GM23338 (cell line): ENCODE data around the gene SCG3. TPM values are rescaled to one million over a fixed set of nuclear protein-coding genes. Genes with fewer than 3 reads are reported as not detected.

Experiments used
- ATAC-seq: fragments of 200-7000 bp; cut with Tn5 transposase; 3 replicates; pipeline ENCODE4 v1.9.1; 2020
- DNase-seq: peaks from one replicate; pipeline ENCODE4 v3.0.0-alpha.2; 2015; ENCODE audit warnings: low spot score
- H2AFZ ChIP-seq: fragments of 200-600 bp; sonication (generic); 2 replicates; pipeline ENCODE4 v1.8.0; 2016; ENCODE audit warnings: antibody characterized with exemption, mild to moderate bottlenecking, moderate library complexity
- H3F3A ChIP-seq: fragments of 200-600 bp; sonication (generic); replicated peaks from 2 replicates; pipeline ENCODE4 v1.8.0; 2017; ENCODE audit warnings: antibody characterized with exemption, mixed run types, low read depth
- H3K27ac ChIP-seq: fragments of 200-600 bp; sonication (generic); 2 replicates; pipeline ENCODE4 v1.6.1; 2016; ENCODE audit warnings: low read depth
- H3K27me3 ChIP-seq: fragments of 200-600 bp; sonication (generic); 2 replicates; pipeline ENCODE4 v1.8.0; 2016; ENCODE audit warnings: mild to moderate bottlenecking, mixed run types, moderate library complexity; ENCODE audit not compliant: insufficient read depth
- H3K36me3 ChIP-seq: fragments of 200-600 bp; sonication (generic); 2 replicates; pipeline ENCODE4 v1.8.0; 2016; ENCODE audit warnings: mild to moderate bottlenecking; ENCODE audit not compliant: insufficient read depth
- H3K4me1 ChIP-seq: fragments of 200-600 bp; sonication (generic); 2 replicates; pipeline ENCODE4 v1.8.0; 2016; ENCODE audit warnings: mild to moderate bottlenecking, moderate library complexity; ENCODE audit not compliant: insufficient read depth
- H3K4me2 ChIP-seq: fragments of 200-600 bp; sonication (generic); 2 replicates; pipeline ENCODE4 v1.7.1; 2017; ENCODE audit warnings: mixed run types
- H3K4me3 ChIP-seq: fragments of 200-600 bp; sonication (generic); 2 replicates; pipeline ENCODE4 v1.6.1; 2016; ENCODE audit warnings: mixed run types
- H3K79me2 ChIP-seq: fragments of 200-600 bp; sonication (generic); replicated peaks from 2 replicates; pipeline ENCODE4 v1.8.0; 2017; ENCODE audit warnings: mild to moderate bottlenecking; ENCODE audit not compliant: insufficient read depth
- H3K9me2 ChIP-seq: fragments of 200-600 bp; sonication (generic); 2 replicates; pipeline ENCODE4 v1.8.0; 2017; ENCODE audit not compliant: insufficient read depth
- H4K20me1 ChIP-seq: fragments of 200-600 bp; sonication (generic); replicated peaks from 2 replicates; pipeline ENCODE4 v1.8.0; 2017; ENCODE audit warnings: mild to moderate bottlenecking; ENCODE audit not compliant: insufficient read depth
- H3K27ac Mint-ChIP-seq: 2 replicates; pipeline ENCODE4 v1.8.0; 2020; ENCODE audit warnings: inconsistent platforms, mild to moderate bottlenecking, moderate library complexity, mixed read lengths
- H3K27me3 Mint-ChIP-seq: 3 replicates; pipeline ENCODE4 v1.8.0; 2022; ENCODE audit warnings: low read depth, mild to moderate bottlenecking, moderate library complexity, mixed read lengths, inconsistent platforms; ENCODE audit not compliant: insufficient read depth, poor library complexity
- H3K36me3 Mint-ChIP-seq: 3 replicates; pipeline ENCODE4 v1.8.0; 2021; ENCODE audit warnings: low read depth, mild to moderate bottlenecking, inconsistent platforms, moderate library complexity, mixed read lengths
- H3K4me1 Mint-ChIP-seq: 3 replicates; pipeline ENCODE4 v1.8.0; 2020; ENCODE audit warnings: mild to moderate bottlenecking, inconsistent platforms, mixed read lengths
- H3K4me3 Mint-ChIP-seq: 3 replicates; pipeline ENCODE4 v1.8.0; 2021; ENCODE audit warnings: moderate library complexity, mild to moderate bottlenecking, inconsistent platforms, mixed read lengths
- H3K9me3 Mint-ChIP-seq: 3 replicates; pipeline ENCODE4 v1.8.0; 2020; ENCODE audit warnings: moderate library complexity, mild to moderate bottlenecking, inconsistent platforms, mixed read lengths
- CREB1 ChIP-seq: fragments of 250-450 bp; sonication (Bioruptor Pico); IDR thresholded peaks from 2 replicates; pipeline ENCODE4 v1.5.0; 2020; ENCODE audit warnings: low read depth, mild to moderate bottlenecking, moderate library complexity
- ETS1 ChIP-seq: IDR thresholded peaks from 2 replicates; pipeline ENCODE4 v1.6.1; 2016; ENCODE audit warnings: antibody characterized with exemption
- EZH2 ChIP-seq: fragments of 200-600 bp; sonication (generic); IDR thresholded peaks from one replicate; pipeline ENCODE4 v1.8.0; 2017; ENCODE audit warnings: antibody characterized with exemption, mild to moderate bottlenecking, low read depth; ENCODE audit not compliant: unreplicated experiment
- EZH2phosphoT487 ChIP-seq: fragments of 200-600 bp; sonication (generic); IDR thresholded peaks from one replicate; pipeline ENCODE4 v1.8.1; 2018; ENCODE audit warnings: antibody characterized with exemption; ENCODE audit not compliant: unreplicated experiment
- JUNB ChIP-seq: IDR thresholded peaks from one replicate; pipeline ENCODE4 v1.6.1; 2016; ENCODE audit warnings: antibody characterized with exemption; ENCODE audit not compliant: unreplicated experiment
- NANOG ChIP-seq: IDR thresholded peaks from 2 replicates; pipeline ENCODE4 v1.6.1; 2016; ENCODE audit warnings: antibody characterized with exemption, borderline replicate concordance
- POLR2AphosphoS5 ChIP-seq: IDR thresholded peaks from 2 replicates; pipeline ENCODE4 v1.6.1; 2016; ENCODE audit warnings: antibody characterized with exemption, low read depth
- REST ChIP-seq: IDR thresholded peaks from one replicate; pipeline ENCODE4 v1.6.1; 2018; ENCODE audit warnings: antibody characterized with exemption; ENCODE audit not compliant: unreplicated experiment
- STAT1 ChIP-seq: IDR thresholded peaks from one replicate; pipeline ENCODE4 v1.6.1; 2016; ENCODE audit warnings: antibody characterized with exemption; ENCODE audit not compliant: unreplicated experiment
- ZNF331 ChIP-seq: fragments of 250-450 bp; sonication (Bioruptor Pico); IDR thresholded peaks from 2 replicates; pipeline ENCODE4 v1.5.0; 2020; ENCODE audit warnings: low read depth, mild to moderate bottlenecking, moderate library complexity
- ZNF462 ChIP-seq: fragments of 250-450 bp; sonication (Bioruptor Pico); IDR thresholded peaks from 2 replicates; pipeline ENCODE4 v1.5.0; 2020; ENCODE audit warnings: mild to moderate bottlenecking, moderate library complexity
- polyA plus RNA-seq: library from polyadenylated mRNA; unstranded; fragments of >200 nt; fragmentation: Nextera tagmentation; extraction: Ambion mirVana; gene quantifications from 2 replicates; pipeline ENCODE4 v1.2.1, GENCODE V29; 2016
- total RNA-seq: library from RNA; depleted of rRNA; stranded (reverse); fragments of >200 nt; shearing (Covaris generic); gene quantifications from 2 replicates; pipeline ENCODE4 v1.2.3, GENCODE V29; 2014
- TF ChIP-seq, protein P1 (sequence below), 2 experiments: fragments of 200-600 bp in 1 of 2; sonication (generic) in 1 of 2; conservative IDR thresholded peaks; 2 replicates each; pipeline versions ENCODE4 v1.5.1 to v1.6.1; 2016 to 2017; ENCODE audit warnings: antibody characterized with exemption in 2 of 2, low read depth in 2 of 2, mild to moderate bottlenecking in 2 of 2, moderate library complexity in 1 of 2

Gene SCG3
- total and polyA plus RNA-seq, 2 experiments from 2014 or later = 44.2 to 99.5 TPM

DNA sequence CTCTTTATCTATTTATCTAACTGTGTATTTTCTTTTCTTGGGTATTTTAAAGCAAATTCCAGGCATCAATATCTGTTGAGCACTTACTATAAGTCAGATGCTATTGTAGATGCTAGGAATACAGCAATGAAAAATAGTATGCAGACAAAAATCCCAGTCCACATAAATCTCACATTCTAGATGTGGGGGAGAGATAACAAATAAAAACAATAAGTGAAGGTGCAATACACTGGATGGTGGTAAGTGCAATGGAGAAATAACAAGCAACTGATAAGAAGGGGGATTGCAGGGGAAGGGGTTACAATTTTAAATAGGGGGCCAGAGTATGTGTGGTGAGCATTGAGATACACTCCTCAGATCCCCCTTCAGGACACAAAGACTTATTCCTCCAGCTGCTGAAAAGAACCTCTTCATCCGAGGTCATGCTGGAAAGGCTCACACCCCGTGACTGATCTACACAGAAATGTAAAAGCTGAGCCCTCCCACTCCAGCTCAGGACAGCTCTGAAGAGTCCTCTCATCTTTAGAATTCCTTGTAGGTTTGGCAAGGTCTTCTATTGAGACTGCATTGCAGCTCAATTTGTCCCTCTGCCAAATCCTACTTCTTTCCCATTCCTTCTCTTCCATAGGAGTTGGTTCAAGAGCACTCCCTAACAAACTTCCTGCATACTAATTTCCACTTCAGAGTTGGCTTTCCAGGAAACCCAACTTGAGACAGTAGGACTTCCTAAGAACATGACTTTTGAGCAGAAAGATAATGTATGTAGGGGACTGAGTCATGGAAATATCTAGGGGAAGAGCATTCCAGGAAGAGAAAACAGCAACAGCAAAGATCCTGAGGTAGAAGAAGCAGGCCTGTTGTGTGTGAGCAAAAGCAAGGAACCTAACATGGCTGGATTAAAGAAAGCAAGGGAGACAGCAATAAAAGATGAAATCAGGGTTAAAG lies 8.1 kb upstream of the SCG3 start (continued):
- TF ChIP-seq ZNF462 (CRISPR knock-in tag) = no peak
- no peak for TF ChIP-seq ZNF331 (CRISPR knock-in tag)
- no peak for TF ChIP-seq STAT1

- Histone ChIP-seq H3K9me2 (0 out of 2 replicates have a peak, but pooled peaks cover 4% of the 10 kb centered on the region), H3K4me2 (no peak overlapping the region), H4K20me1 (no peaks in the 10 kb centered on the region), H3K27ac (no peak overlapping the region), H3K36me3 (no peaks in the 10 kb centered on the region), H3K79me2 (no peaks in the 10 kb centered on the region), H3K4me3 (no peak overlapping the region), H3K27me3 (no peaks in the 10 kb centered on the region), H3K4me1 (peaks cover 13% of the 10 kb centered on the region), H3F3A (no peaks in the 10 kb centered on the region), H2AFZ (no peak overlapping the region)
- H3K9me3 Mint-ChIP-seq = no peaks in the 10 kb centered on the region
- peaks cover 23% of the 10 kb centered on the region for H3K4me1 Mint-ChIP-seq
- H3K36me3 Mint-ChIP-seq = no peaks in the 10 kb centered on the region
- H3K4me3 Mint-ChIP-seq = no peak overlapping the region
- peak; percentile 68 for ATAC-seq
- peak; percentile 21 for DNase-seq
- H3K27ac Mint-ChIP-seq = no peak overlapping the region
- peaks cover 4% of the 10 kb centered on the region for H3K27me3 Mint-ChIP-seq
- TF ChIP-seq ZNF331 (CRISPR knock-in tag) = no peak
- no peak for TF ChIP-seq REST
- TF ChIP-seq EZH2phosphoT487 = no peak
- no peak for TF ChIP-seq EZH2
- TF ChIP-seq NANOG = no peak
- no peak for TF ChIP-seq ETS1
- no peak for TF ChIP-seq POLR2AphosphoS5
- TF ChIP-seq, protein P1, sequence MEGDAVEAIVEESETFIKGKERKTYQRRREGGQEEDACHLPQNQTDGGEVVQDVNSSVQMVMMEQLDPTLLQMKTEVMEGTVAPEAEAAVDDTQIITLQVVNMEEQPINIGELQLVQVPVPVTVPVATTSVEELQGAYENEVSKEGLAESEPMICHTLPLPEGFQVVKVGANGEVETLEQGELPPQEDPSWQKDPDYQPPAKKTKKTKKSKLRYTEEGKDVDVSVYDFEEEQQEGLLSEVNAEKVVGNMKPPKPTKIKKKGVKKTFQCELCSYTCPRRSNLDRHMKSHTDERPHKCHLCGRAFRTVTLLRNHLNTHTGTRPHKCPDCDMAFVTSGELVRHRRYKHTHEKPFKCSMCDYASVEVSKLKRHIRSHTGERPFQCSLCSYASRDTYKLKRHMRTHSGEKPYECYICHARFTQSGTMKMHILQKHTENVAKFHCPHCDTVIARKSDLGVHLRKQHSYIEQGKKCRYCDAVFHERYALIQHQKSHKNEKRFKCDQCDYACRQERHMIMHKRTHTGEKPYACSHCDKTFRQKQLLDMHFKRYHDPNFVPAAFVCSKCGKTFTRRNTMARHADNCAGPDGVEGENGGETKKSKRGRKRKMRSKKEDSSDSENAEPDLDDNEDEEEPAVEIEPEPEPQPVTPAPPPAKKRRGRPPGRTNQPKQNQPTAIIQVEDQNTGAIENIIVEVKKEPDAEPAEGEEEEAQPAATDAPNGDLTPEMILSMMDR (conservative IDR thresholded peaks at IDR 0.05; ENCODE audit: low read depth in 2 of 2) = no peak
- TF ChIP-seq JUNB = no peak
- TF ChIP-seq CREB1 (CRISPR knock-in tag) = no peak
These were observed 6.1 kb upstream of the SCG3 start for GRCh38 chr15:51675234-51675633.
